CD14-positive monocyte (primary cell): ENCODE results near the gene HERPUD1. TPM values are rescaled to one million over a fixed set of nuclear protein-coding genes. Genes with fewer than 3 reads are reported as not detected.

Experiments used
- DNase-seq, 3 donors: peaks; one replicate each; pipeline ENCODE4 v3.0.0-alpha.2; 2011 to 2022
- H2AFZ ChIP-seq: 2 replicates; pipeline ENCODE4 v1.6.0; 2012; ENCODE audit warnings: mild to moderate bottlenecking, low read depth, low read length, inconsistent platforms; ENCODE audit not compliant: insufficient read depth, poor library complexity, severe bottlenecking
- H3K27ac ChIP-seq, 2 donors: 1 replicate in 1 of 2; 2 replicates in 1 of 2; pipeline ENCODE4 v1.5.1; 2012 to 2013; ENCODE audit warnings: low read length in 2 of 2, control low read depth in 1 of 2, inconsistent platforms in 1 of 2, low read depth in 1 of 2, mild to moderate bottlenecking in 1 of 2
- H3K27me3 ChIP-seq, 2 donors: one replicate each; pipeline versions ENCODE4 v1.6.0 to v1.6.1; 2011 to 2013; ENCODE audit warnings: low read length in 2 of 2; ENCODE audit not compliant: control insufficient read depth in 2 of 2, insufficient read depth in 2 of 2
- H3K36me3 ChIP-seq, 2 donors: replicated peaks in 1 of 2; 1 replicate in 1 of 2; 2 replicates in 1 of 2; pipeline versions ENCODE4 v1.5.1 to v1.6.1; 2012 to 2013; ENCODE audit warnings: low read length in 2 of 2, control low read depth in 1 of 2, inconsistent platforms in 1 of 2, mild to moderate bottlenecking in 1 of 2; ENCODE audit not compliant: insufficient read depth in 2 of 2, control insufficient read depth in 1 of 2
- H3K4me1 ChIP-seq, 2 donors: 1 replicate in 1 of 2; 2 replicates in 1 of 2; pipeline versions ENCODE4 v1.5.1 to v1.6.1; 2012 to 2013; ENCODE audit warnings: low read length in 2 of 2, control low read depth in 1 of 2, inconsistent platforms in 1 of 2, mild to moderate bottlenecking in 1 of 2, moderate library complexity in 1 of 2; ENCODE audit not compliant: insufficient read depth in 2 of 2, control insufficient read depth in 1 of 2
- H3K4me2 ChIP-seq: replicated peaks from 2 replicates; pipeline ENCODE3; 2012; ENCODE audit warnings: low read length, moderate library complexity, mild to moderate bottlenecking; ENCODE audit not compliant: poor library complexity, severe bottlenecking; ENCODE audit errors: extremely low read depth
- H3K4me3 ChIP-seq, 3 experiments: fragments of 200-600 bp in 1 of 3; sonication (generic) in 1 of 3; replicated peaks in 1 of 3; 1 replicate in 2 of 3; 2 replicates in 1 of 3; pipeline ENCODE4 v1.5.1; 2011 to 2013; ENCODE audit warnings: low read length in 3 of 3, mild to moderate bottlenecking in 3 of 3, control low read depth in 2 of 3, low read depth in 2 of 3, inconsistent platforms in 1 of 3, moderate library complexity in 1 of 3
- H3K79me2 ChIP-seq: 2 replicates; pipeline ENCODE4 v1.6.0; 2012; ENCODE audit warnings: mild to moderate bottlenecking, control low read depth, inconsistent platforms, low read length, moderate library complexity; ENCODE audit not compliant: insufficient read depth
- H3K9ac ChIP-seq: 2 replicates; pipeline ENCODE4 v1.6.0; 2017; ENCODE audit warnings: low read length, mild to moderate bottlenecking; ENCODE audit not compliant: insufficient read depth, poor library complexity, severe bottlenecking
- H3K9me3 ChIP-seq, 2 donors: replicated peaks in 1 of 2; 1 replicate in 1 of 2; 2 replicates in 1 of 2; pipeline versions ENCODE4 v1.5.1 to v1.6.1; 2012 to 2013; ENCODE audit warnings: low read length in 2 of 2, control low read depth in 1 of 2; ENCODE audit not compliant: control insufficient read depth in 1 of 2, insufficient read depth in 1 of 2
- H4K20me1 ChIP-seq: 2 replicates; pipeline ENCODE4 v1.6.0; 2012; ENCODE audit warnings: mild to moderate bottlenecking, low read length, control low read depth, moderate library complexity; ENCODE audit not compliant: insufficient read depth
- H3K27ac Mint-ChIP-seq, 7 donors: one replicate each; pipeline ENCODE4 v1.8.0; 2020; ENCODE audit warnings: mild to moderate bottlenecking in 7 of 7, mixed read lengths in 7 of 7, moderate library complexity in 6 of 7, inconsistent platforms in 2 of 7
- H3K27me3 Mint-ChIP-seq, 3 donors: one replicate each; pipeline ENCODE4 v1.8.0; 2021 to 2022; ENCODE audit warnings: low read depth in 3 of 3, mild to moderate bottlenecking in 3 of 3, mixed read lengths in 3 of 3, moderate library complexity in 3 of 3, inconsistent platforms in 1 of 3
- H3K36me3 Mint-ChIP-seq, 2 donors: one replicate each; pipeline ENCODE4 v1.8.0; 2020; ENCODE audit warnings: mixed read lengths in 2 of 2, inconsistent platforms in 1 of 2, mild to moderate bottlenecking in 1 of 2
- H3K4me1 Mint-ChIP-seq: one replicate; pipeline ENCODE4 v1.8.0; 2020; ENCODE audit warnings: mild to moderate bottlenecking, mixed read lengths
- H3K4me3 Mint-ChIP-seq, 2 donors: one replicate each; pipeline ENCODE4 v1.8.0; 2020; ENCODE audit warnings: mild to moderate bottlenecking in 2 of 2, mixed read lengths in 2 of 2, moderate library complexity in 1 of 2
- H3K9me3 Mint-ChIP-seq, 7 donors: one replicate each; pipeline ENCODE4 v1.8.0; 2020 to 2022; ENCODE audit warnings: mixed read lengths in 7 of 7, mild to moderate bottlenecking in 6 of 7, moderate library complexity in 6 of 7, inconsistent platforms in 2 of 7
- WGBS: methylation state at CpG from one replicate; pipeline ENCODE4 v1.1.5; 2013; ENCODE audit warnings: missing lambda C conversion rate; ENCODE audit not compliant: insufficient coverage; 5-methylcytosine and 5-hydroxymethylcytosine counted together
- intact Hi-C, 2 donors: fragments of 100-400 bp; cut with micrococcal nuclease; formaldehyde crosslinking; loops; one replicate each; pipeline versions ENCODE4 v1.15.0 to v1.15.1; 2023
- polyA plus RNA-seq, 3 donors: library from polyadenylated mRNA; depleted of rRNA in 1 of 3; unstranded in 2 of 3; stranded (reverse) in 1 of 3; fragments of 300-500 nt in 2 of 3; fragments of >200 nt in 1 of 3; fragmentation: Illumina TruSeq in 2 of 3; gene quantifications; 1 replicate in 2 of 3; 2 replicates in 1 of 3; pipeline ENCODE4 v1.2.3, GENCODE V29; 2012 to 2021
- TF ChIP-seq, protein P1 (sequence below): fragments of 200-600 bp; IDR thresholded peaks from one replicate; pipeline ENCODE4 v1.8.0; 2022; ENCODE audit warnings: antibody characterized with exemption, mild to moderate bottlenecking

HERPUD1 gene
- polyA plus RNA-seq, 3 donors: 179 to 454 (median 186) TPM

DNA sequence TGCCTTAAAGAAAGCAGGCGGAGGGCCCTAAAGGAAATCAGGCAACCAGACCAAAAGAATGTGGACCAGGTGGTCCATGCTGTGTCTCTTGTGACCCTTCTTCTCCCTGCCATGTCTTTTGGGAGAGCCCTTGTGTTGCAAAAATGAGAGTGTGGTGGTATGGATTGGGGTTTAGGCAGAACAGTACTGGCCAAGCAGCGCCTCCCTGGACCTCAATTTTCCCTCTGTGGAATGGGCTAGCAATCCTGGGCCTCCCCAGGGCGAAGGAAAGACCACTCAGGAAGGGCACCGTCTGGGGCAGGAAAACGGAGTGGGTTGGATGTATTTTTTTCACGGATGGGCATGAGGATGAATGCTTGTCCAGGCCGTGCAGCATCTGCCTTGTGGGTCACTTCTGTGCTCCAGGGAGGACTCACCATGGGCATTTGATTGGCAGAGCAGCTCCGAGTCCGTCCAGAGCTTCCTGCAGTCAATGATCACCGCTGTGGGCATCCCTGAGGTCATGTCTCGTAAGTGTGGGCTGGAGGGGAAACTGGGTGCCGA is 49.9 kb downstream of the HERPUD1 start:
- no peak overlapping the region for H2AFZ ChIP-seq
- intact Hi-C loops: no loop called here
- H3K27me3 ChIP-seq: no peaks in the 10 kb centered on the region
- 78% methylated on average over 11 of the region's 12 CpGs for WGBS
- TF ChIP-seq, protein P1, sequence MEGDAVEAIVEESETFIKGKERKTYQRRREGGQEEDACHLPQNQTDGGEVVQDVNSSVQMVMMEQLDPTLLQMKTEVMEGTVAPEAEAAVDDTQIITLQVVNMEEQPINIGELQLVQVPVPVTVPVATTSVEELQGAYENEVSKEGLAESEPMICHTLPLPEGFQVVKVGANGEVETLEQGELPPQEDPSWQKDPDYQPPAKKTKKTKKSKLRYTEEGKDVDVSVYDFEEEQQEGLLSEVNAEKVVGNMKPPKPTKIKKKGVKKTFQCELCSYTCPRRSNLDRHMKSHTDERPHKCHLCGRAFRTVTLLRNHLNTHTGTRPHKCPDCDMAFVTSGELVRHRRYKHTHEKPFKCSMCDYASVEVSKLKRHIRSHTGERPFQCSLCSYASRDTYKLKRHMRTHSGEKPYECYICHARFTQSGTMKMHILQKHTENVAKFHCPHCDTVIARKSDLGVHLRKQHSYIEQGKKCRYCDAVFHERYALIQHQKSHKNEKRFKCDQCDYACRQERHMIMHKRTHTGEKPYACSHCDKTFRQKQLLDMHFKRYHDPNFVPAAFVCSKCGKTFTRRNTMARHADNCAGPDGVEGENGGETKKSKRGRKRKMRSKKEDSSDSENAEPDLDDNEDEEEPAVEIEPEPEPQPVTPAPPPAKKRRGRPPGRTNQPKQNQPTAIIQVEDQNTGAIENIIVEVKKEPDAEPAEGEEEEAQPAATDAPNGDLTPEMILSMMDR: no peak
- H3K27ac Mint-ChIP-seq: peak overlapping the region in 1 of 7 donors; percentile 67
- H3K9ac ChIP-seq: no peak overlapping the region
- H3K36me3 Mint-ChIP-seq: peaks cover 28 to 38% of the 10 kb centered on the region in 2 donors
- H3K4me1 Mint-ChIP-seq: peaks cover 82% of the 10 kb centered on the region
- no peaks in the 10 kb centered on the region for H4K20me1 ChIP-seq
- no peak overlapping the region for H3K4me2 ChIP-seq
- H3K4me3 Mint-ChIP-seq: no peak overlapping the region
- DNase-seq: no peak
- no peak overlapping the region for H3K27ac ChIP-seq
- peaks cover 9% of the 10 kb centered on the region for H3K79me2 ChIP-seq
- H3K9me3 Mint-ChIP-seq: no peaks in the 10 kb centered on the region
- H3K36me3 ChIP-seq: peaks cover 6 to 24% of the 10 kb centered on the region in 2 donors
- H3K4me3 ChIP-seq: no peak overlapping the region
- peaks cover 0 to 2% (median 2%) of the 10 kb centered on the region in 3 donors for H3K27me3 Mint-ChIP-seq
- no peaks in the 10 kb centered on the region for H3K9me3 ChIP-seq
- peaks cover 58 to 64% of the 10 kb centered on the region in 2 donors for H3K4me1 ChIP-seq

DNA sequence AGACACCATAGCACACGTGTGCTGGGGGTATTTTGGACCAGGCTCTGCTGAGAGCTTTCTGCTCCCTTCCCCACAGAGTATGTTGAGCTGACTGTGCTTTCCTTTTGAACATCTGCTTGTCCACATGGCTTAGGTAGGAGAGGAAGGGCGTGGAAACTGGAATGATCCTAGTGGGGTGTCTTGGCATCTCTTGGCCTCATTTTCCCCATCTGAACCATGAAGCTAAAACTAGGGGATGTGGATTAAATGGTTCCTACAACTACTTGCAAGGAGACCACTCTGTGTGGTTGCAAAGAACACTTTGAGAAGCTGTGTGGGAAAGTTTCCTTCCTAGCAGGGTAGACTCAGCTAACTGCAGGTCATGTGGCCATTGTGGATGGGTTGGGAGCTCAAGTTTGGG is 50.8 kb downstream of the HERPUD1 start:
- Mint-ChIP-seq H3K9me3 (no peaks in the 10 kb centered on the region), H3K4me1 (peaks cover 84% of the 10 kb centered on the region), H3K27me3 (peaks cover 0 to 2% (median 2%) of the 10 kb centered on the region in 3 donors), H3K27ac (no peak overlapping the region), H3K4me3 (no peak overlapping the region), H3K36me3 (peaks cover 33 to 41% of the 10 kb centered on the region in 2 donors)
- Histone ChIP-seq H3K27ac (no peak overlapping the region), H3K27me3 (no peaks in the 10 kb centered on the region), H3K4me3 (no peak overlapping the region), H2AFZ (no peak overlapping the region), H3K4me1 (peaks cover 55 to 64% of the 10 kb centered on the region in 2 donors), H3K79me2 (peaks cover 15% of the 10 kb centered on the region), H3K9ac (no peak overlapping the region), H3K4me2 (no peak overlapping the region), H3K36me3 (peaks cover 6 to 24% of the 10 kb centered on the region in 2 donors), H3K9me3 (no peaks in the 10 kb centered on the region), H4K20me1 (no peaks in the 10 kb centered on the region)
- WGBS: no CpG with 5 or more reads among the region's 2 CpGs
- TF ChIP-seq, protein P1: no peak
- intact Hi-C loops: no loop called here
- no peak for DNase-seq
